Endodermal cell (in vitro differentiated cells): Measurements from ENCODE around the gene IQGAP1. TPM values are rescaled to one million over a fixed set of nuclear protein-coding genes. Genes with fewer than 3 reads are reported as not detected.

ENCODE experiments used
- DNase-seq: peaks from one replicate; pipeline ENCODE4 v3.0.0-alpha.2; 2017
- H3K27ac ChIP-seq: 2 replicates; pipeline ENCODE4 v1.5.1; 2013; ENCODE audit warnings: mild to moderate bottlenecking, low read depth, low read length, moderate library complexity
- H3K27me3 ChIP-seq: 2 replicates; pipeline ENCODE4 v1.6.1; 2013; ENCODE audit warnings: mild to moderate bottlenecking, low read length, moderate library complexity; ENCODE audit not compliant: insufficient read depth, control insufficient read depth, poor library complexity, severe bottlenecking
- H3K36me3 ChIP-seq: 2 replicates; pipeline ENCODE4 v1.7.0; 2013; ENCODE audit warnings: mild to moderate bottlenecking, low read length, moderate library complexity; ENCODE audit not compliant: control insufficient read depth, insufficient read depth
- H3K4me1 ChIP-seq: one replicate; pipeline ENCODE4 v1.7.0; 2013; ENCODE audit warnings: low read length; ENCODE audit not compliant: control insufficient read depth, insufficient read depth
- H3K4me3 ChIP-seq: 2 replicates; pipeline ENCODE4 v1.5.1; 2013; ENCODE audit warnings: mild to moderate bottlenecking, low read length, moderate library complexity
- H3K9ac ChIP-seq: 2 replicates; pipeline ENCODE4 v1.6.1; 2013; ENCODE audit warnings: mild to moderate bottlenecking, low read length, moderate library complexity; ENCODE audit not compliant: poor library complexity, severe bottlenecking; ENCODE audit errors: extremely low read depth
- H3K9me3 ChIP-seq: 2 replicates; pipeline ENCODE4 v1.6.1; 2013; ENCODE audit warnings: mild to moderate bottlenecking, low read length, moderate library complexity; ENCODE audit not compliant: control insufficient read depth
- H3K27ac Mint-ChIP-seq: 2 replicates; pipeline ENCODE4 v1.8.0; 2020; ENCODE audit warnings: mixed read lengths
- H3K27me3 Mint-ChIP-seq: 2 replicates; pipeline ENCODE4 v1.8.0; 2021; ENCODE audit warnings: mild to moderate bottlenecking, mixed read lengths; ENCODE audit not compliant: insufficient read depth
- H3K36me3 Mint-ChIP-seq: 2 replicates; pipeline ENCODE4 v1.8.0; 2020; ENCODE audit warnings: low read depth, mixed read lengths
- H3K4me1 Mint-ChIP-seq: 2 replicates; pipeline ENCODE4 v1.8.0; 2020; ENCODE audit warnings: mixed read lengths
- H3K4me3 Mint-ChIP-seq: 2 replicates; pipeline ENCODE4 v1.8.0; 2020; ENCODE audit warnings: mild to moderate bottlenecking, moderate library complexity, mixed read lengths
- H3K9me3 Mint-ChIP-seq: 2 replicates; pipeline ENCODE4 v1.8.0; 2020; ENCODE audit warnings: mild to moderate bottlenecking, mixed read lengths
- WGBS, 2 experiments: methylation state at CpG; one replicate each; pipeline versions ENCODE4 v1.1.5 to v1.1.7; 2013; ENCODE audit warnings: missing lambda C conversion rate in 2 of 2, mixed read lengths in 1 of 2; ENCODE audit not compliant: insufficient coverage in 1 of 2, insufficient read length in 1 of 2; 5-methylcytosine and 5-hydroxymethylcytosine counted together
- total RNA-seq, 2 donors: library from RNA; stranded (reverse); fragmentation: NEBNext Ultra II Directional in 1 of 2; extraction: Animal tissue kit (Norgen Biotek cat#: 25700) in 1 of 2; gene quantifications; 2 replicates in 1 of 2; 3 replicates in 1 of 2; pipeline ENCODE4 v1.2.1, GENCODE V29; 2021
- TF ChIP-seq, protein P1 (sequence below): fragments of 200-600 bp; sonication (generic); conservative IDR thresholded peaks from 2 replicates; pipeline ENCODE4 v1.5.0; 2021; ENCODE audit warnings: antibody characterized with exemption, mild to moderate bottlenecking

The IQGAP1 gene
- total RNA-seq, 2 donors from 2014 or later = 94.4 to 124 TPM

DNA sequence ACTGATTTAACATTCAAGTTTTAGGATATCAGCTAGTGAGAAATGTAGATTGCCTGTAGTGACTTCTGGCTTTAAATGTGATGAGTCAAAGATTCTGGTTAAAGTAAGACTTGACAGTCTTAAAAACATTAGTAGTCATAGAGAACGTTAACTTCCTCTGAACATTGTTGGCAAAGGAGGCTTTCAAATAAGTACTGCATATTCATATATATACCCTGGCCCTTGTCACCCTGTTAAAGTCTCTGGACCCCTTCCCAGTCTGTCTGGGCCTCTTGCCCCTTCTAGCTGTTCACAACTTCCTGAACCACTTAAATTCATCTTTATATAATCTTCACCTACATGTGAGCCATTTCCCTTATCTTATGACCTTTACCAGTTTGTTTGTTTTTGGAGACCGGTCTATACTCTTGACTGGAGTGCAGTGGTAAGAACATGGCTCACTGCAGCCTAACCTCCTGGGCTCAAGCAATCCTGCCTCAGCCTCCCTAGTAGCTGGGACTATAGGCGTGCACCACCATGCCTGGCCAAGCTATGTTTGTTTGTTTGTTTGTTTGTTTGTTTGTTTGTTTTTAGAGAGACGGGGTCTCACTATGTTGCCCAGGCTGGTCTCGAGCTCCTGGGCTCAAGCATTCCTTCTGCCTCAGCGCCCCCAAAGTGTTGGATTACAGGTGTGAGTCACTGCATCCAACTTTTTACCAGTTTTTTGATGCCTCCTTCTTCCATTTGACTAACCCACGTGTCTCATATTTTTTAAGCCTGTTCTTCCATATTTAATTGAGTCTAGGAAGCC lies 77.3 kb downstream of the IQGAP1 start:
- Mint-ChIP-seq H3K27me3 (no peaks in the 10 kb centered on the region), H3K9me3 (no peaks in the 10 kb centered on the region), H3K27ac (no peak overlapping the region), H3K4me1 (peaks cover 22% of the 10 kb centered on the region), H3K36me3 (peaks cover 58% of the 10 kb centered on the region), H3K4me3 (no peak overlapping the region)
- no peak overlapping the region for H3K4me3 ChIP-seq
- peaks cover 7% of the 10 kb centered on the region for H3K4me1 ChIP-seq
- no peak overlapping the region for H3K9ac ChIP-seq
- 89 to 96% methylated on average over 7 of the region's 7 CpGs for WGBS, 2 experiments
- peaks cover 78% of the 10 kb centered on the region for H3K36me3 ChIP-seq
- no peaks in the 10 kb centered on the region for H3K9me3 ChIP-seq
- TF ChIP-seq, protein P1, sequence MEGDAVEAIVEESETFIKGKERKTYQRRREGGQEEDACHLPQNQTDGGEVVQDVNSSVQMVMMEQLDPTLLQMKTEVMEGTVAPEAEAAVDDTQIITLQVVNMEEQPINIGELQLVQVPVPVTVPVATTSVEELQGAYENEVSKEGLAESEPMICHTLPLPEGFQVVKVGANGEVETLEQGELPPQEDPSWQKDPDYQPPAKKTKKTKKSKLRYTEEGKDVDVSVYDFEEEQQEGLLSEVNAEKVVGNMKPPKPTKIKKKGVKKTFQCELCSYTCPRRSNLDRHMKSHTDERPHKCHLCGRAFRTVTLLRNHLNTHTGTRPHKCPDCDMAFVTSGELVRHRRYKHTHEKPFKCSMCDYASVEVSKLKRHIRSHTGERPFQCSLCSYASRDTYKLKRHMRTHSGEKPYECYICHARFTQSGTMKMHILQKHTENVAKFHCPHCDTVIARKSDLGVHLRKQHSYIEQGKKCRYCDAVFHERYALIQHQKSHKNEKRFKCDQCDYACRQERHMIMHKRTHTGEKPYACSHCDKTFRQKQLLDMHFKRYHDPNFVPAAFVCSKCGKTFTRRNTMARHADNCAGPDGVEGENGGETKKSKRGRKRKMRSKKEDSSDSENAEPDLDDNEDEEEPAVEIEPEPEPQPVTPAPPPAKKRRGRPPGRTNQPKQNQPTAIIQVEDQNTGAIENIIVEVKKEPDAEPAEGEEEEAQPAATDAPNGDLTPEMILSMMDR = no peak
- no peak for DNase-seq
- no peak overlapping the region for H3K27ac ChIP-seq
- no peaks in the 10 kb centered on the region for H3K27me3 ChIP-seq

DNA sequence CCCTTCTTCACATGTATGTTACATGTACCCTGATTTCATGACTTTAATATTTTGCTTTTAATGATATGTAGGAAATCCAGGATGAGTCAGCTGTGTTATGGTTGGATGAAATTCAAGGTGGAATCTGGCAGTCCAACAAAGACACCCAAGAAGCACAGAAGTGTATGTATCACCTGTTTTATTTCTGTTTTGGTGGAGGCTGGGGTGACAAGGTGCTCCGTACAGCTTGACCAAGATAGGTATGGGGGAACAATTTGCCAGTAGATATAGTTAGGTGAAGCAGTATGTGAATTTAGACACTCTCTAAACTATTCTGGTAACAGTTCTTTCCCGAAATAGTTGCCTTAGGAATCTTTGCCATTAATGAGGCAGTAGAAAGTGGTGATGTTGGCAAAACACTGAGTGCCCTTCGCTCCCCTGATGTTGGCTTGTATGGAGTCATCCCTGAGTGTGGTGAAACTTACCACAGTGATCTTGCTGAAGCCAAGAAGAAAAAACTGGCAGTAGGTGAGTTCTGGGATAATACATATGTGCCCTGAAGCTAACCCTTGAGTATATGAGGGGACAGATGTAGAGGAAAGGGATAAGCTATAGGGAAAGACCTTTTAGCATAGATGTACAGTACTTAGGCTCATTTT lies 78.0 kb downstream of the IQGAP1 start:
- Histone ChIP-seq H3K4me3 (no peak overlapping the region), H3K9me3 (no peaks in the 10 kb centered on the region), H3K9ac (no peak overlapping the region), H3K4me1 (peaks cover 7% of the 10 kb centered on the region), H3K27ac (no peak overlapping the region), H3K27me3 (no peaks in the 10 kb centered on the region), H3K36me3 (peaks cover 84% of the 10 kb centered on the region)
- TF ChIP-seq, protein P1 = no peak
- DNase-seq = no peak
- no peaks in the 10 kb centered on the region for H3K27me3 Mint-ChIP-seq
- H3K27ac Mint-ChIP-seq = no peak overlapping the region
- no peak overlapping the region for H3K4me3 Mint-ChIP-seq
- WGBS, 2 experiments = 93 to 95% methylated on average over 2 to 3 of the region's 3 CpGs
- peaks cover 19% of the 10 kb centered on the region for H3K4me1 Mint-ChIP-seq
- H3K36me3 Mint-ChIP-seq = peaks cover 59% of the 10 kb centered on the region
- no peaks in the 10 kb centered on the region for H3K9me3 Mint-ChIP-seq

DNA sequence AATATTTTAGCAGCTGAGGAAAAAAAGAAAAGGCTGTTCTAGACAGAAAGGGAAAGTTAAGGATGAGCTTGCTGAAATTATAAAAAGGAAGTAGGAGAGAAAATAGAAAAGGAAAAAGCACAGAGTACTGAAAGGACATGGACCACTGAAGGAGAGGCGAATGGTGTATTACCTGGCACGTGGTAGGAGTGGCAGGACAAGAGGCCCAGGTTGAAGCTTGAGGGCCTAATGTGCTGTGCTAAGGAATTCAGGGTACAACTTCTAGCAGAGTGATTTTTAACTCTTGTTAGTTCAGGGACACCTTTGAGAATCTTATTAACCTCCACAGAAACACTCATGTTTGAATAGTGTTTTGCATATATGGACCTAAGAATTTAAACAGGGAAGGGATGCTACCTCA lies 81.7 kb downstream of the IQGAP1 start:
- no peak overlapping the region for H3K4me3 ChIP-seq
- H3K9ac ChIP-seq = no peak overlapping the region
- Mint-ChIP-seq H3K4me3 (no peak overlapping the region), H3K27ac (no peak overlapping the region), H3K36me3 (peaks cover 67% of the 10 kb centered on the region), H3K9me3 (no peaks in the 10 kb centered on the region), H3K4me1 (no peaks in the 10 kb centered on the region), H3K27me3 (no peaks in the 10 kb centered on the region)
- no peak overlapping the region for H3K27ac ChIP-seq
- TF ChIP-seq, protein P1 = no peak
- DNase-seq = no peak
- H3K9me3 ChIP-seq = no peaks in the 10 kb centered on the region
- WGBS, 2 experiments = 91% methylated on average over 2 of the region's 2 CpGs; no CpG with 5 or more reads in 1 of the 2 experiments
- peaks cover 95% of the 10 kb centered on the region for H3K36me3 ChIP-seq
- H3K4me1 ChIP-seq = no peaks in the 10 kb centered on the region
- H3K27me3 ChIP-seq = no peaks in the 10 kb centered on the region
